ENCODE results near the gene WDPCP. TPM values are rescaled to one million over a fixed set of nuclear protein-coding genes. Genes with fewer than 3 reads are reported as not detected.

Gene WDPCP
- total and polyA plus RNA-seq, 4 donors: 1.1 to 7.6 (median 2.7) TPM

DNA sequence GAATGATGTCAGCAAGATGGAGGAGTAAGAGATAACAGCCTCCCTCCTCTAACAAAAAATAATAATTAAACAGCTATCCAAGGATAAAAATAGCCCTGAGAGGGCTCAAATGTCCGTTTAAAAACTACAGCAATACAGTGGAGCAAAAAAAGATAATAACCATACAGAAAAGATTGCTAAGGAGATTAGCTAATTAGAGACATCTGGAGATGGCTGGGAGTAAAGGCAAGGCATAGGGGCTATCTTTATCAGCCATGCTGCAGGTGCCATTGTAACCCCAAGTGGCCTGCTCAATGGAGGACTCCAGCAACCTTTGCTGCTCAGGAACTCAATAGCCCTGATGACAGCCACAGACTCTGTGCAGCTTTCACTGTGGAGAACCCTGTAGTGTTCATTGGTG lies 43.2 kb upstream of the WDPCP start:
- WGBS: 64% methylated on average over 1 of the region's 1 CpG

DNA sequence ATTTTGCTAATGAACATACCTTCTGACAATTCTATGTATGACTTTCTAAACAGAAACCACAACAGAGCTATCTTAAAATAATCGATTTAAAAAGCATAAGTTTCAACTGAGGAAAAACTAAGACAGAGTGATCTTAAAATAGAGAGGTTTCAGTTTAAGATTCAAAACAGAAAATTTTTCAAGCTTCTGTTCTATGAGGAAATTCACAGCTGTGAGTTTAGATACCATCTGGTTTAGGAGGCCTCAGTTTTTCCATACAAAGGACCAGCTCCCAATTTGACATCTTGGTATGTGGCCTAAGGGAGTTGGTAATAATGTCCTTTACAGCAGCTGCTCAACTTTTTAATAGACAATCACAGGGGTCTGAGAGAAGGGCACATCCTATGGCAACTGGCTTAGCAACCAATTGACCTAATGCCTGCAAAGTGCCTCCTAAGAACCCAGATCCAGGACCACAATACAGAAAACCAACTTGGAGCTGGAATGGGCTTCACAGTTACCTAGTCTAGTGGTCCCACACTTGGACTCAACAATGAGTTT lies 40.2 kb upstream of the WDPCP start:
- H3K27ac ChIP-seq (ENCODE audit: low read depth in 1 of 2, low read length in 2 of 2): no peak overlapping the region
- no peak for DNase-seq (ENCODE audit: low spot score)
- TF ChIP-seq FOXA1 (IDR thresholded peaks at IDR 0.05): no peak
- no peak for TF ChIP-seq HNF4A (conservative IDR thresholded peaks at IDR 0.05)
- TF ChIP-seq, protein P1, sequence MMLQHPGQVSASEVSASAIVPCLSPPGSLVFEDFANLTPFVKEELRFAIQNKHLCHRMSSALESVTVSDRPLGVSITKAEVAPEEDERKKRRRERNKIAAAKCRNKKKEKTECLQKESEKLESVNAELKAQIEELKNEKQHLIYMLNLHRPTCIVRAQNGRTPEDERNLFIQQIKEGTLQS (IDR thresholded peaks at IDR 0.05): no peak
- TF ChIP-seq YY1 (IDR thresholded peaks at IDR 0.05): no peak
- TF ChIP-seq FOXA2 (IDR thresholded peaks at IDR 0.05): no peak
- TF ChIP-seq NR2F2 (IDR thresholded peaks at IDR 0.05): no peak
- TF ChIP-seq, protein P2, sequence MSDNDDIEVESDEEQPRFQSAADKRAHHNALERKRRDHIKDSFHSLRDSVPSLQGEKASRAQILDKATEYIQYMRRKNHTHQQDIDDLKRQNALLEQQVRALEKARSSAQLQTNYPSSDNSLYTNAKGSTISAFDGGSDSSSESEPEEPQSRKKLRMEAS (IDR thresholded peaks at IDR 0.05): no peak
- no peak for TF ChIP-seq RAD21 (IDR thresholded peaks at IDR 0.05)
- no peak for TF ChIP-seq SP1 (IDR thresholded peaks at IDR 0.05)
- TF ChIP-seq HNF4G (IDR thresholded peaks at IDR 0.05): no peak
- no peak for TF ChIP-seq JUND (IDR thresholded peaks at IDR 0.05)
- TF ChIP-seq, protein P3, sequence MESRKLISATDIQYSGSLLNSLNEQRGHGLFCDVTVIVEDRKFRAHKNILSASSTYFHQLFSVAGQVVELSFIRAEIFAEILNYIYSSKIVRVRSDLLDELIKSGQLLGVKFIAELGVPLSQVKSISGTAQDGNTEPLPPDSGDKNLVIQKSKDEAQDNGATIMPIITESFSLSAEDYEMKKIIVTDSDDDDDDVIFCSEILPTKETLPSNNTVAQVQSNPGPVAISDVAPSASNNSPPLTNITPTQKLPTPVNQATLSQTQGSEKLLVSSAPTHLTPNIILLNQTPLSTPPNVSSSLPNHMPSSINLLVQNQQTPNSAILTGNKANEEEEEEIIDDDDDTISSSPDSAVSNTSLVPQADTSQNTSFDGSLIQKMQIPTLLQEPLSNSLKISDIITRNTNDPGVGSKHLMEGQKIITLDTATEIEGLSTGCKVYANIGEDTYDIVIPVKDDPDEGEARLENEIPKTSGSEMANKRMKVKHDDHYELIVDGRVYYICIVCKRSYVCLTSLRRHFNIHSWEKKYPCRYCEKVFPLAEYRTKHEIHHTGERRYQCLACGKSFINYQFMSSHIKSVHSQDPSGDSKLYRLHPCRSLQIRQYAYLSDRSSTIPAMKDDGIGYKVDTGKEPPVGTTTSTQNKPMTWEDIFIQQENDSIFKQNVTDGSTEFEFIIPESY (IDR thresholded peaks at IDR 0.05): no peak
- TF ChIP-seq GABPA (IDR thresholded peaks at IDR 0.05 in 1 of 2, conservative IDR thresholded peaks at IDR 0.05 in 1 of 2): no peak
- TF ChIP-seq, protein P4, sequence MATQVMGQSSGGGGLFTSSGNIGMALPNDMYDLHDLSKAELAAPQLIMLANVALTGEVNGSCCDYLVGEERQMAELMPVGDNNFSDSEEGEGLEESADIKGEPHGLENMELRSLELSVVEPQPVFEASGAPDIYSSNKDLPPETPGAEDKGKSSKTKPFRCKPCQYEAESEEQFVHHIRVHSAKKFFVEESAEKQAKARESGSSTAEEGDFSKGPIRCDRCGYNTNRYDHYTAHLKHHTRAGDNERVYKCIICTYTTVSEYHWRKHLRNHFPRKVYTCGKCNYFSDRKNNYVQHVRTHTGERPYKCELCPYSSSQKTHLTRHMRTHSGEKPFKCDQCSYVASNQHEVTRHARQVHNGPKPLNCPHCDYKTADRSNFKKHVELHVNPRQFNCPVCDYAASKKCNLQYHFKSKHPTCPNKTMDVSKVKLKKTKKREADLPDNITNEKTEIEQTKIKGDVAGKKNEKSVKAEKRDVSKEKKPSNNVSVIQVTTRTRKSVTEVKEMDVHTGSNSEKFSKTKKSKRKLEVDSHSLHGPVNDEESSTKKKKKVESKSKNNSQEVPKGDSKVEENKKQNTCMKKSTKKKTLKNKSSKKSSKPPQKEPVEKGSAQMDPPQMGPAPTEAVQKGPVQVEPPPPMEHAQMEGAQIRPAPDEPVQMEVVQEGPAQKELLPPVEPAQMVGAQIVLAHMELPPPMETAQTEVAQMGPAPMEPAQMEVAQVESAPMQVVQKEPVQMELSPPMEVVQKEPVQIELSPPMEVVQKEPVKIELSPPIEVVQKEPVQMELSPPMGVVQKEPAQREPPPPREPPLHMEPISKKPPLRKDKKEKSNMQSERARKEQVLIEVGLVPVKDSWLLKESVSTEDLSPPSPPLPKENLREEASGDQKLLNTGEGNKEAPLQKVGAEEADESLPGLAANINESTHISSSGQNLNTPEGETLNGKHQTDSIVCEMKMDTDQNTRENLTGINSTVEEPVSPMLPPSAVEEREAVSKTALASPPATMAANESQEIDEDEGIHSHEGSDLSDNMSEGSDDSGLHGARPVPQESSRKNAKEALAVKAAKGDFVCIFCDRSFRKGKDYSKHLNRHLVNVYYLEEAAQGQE (IDR thresholded peaks at IDR 0.05): no peak
- no peak for TF ChIP-seq TAF1 (conservative IDR thresholded peaks at IDR 0.05)
- TF ChIP-seq, protein P5, sequence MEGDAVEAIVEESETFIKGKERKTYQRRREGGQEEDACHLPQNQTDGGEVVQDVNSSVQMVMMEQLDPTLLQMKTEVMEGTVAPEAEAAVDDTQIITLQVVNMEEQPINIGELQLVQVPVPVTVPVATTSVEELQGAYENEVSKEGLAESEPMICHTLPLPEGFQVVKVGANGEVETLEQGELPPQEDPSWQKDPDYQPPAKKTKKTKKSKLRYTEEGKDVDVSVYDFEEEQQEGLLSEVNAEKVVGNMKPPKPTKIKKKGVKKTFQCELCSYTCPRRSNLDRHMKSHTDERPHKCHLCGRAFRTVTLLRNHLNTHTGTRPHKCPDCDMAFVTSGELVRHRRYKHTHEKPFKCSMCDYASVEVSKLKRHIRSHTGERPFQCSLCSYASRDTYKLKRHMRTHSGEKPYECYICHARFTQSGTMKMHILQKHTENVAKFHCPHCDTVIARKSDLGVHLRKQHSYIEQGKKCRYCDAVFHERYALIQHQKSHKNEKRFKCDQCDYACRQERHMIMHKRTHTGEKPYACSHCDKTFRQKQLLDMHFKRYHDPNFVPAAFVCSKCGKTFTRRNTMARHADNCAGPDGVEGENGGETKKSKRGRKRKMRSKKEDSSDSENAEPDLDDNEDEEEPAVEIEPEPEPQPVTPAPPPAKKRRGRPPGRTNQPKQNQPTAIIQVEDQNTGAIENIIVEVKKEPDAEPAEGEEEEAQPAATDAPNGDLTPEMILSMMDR (IDR thresholded peaks at IDR 0.05; ENCODE audit: low read depth, low read length, missing input control): no peak
- no peak for TF ChIP-seq EGR1 (IDR thresholded peaks at IDR 0.05; ENCODE audit: low read depth in 2 of 2)
- TF ChIP-seq RXRA (IDR thresholded peaks at IDR 0.05): no peak
- H3K4me3 ChIP-seq (ENCODE audit: low read depth in 1 of 3, low read length in 3 of 3): no peak overlapping the region
- H3K27me3 ChIP-seq (ENCODE audit: control insufficient read depth in 4 of 4, insufficient read depth in 4 of 4, low read length in 3 of 4): no peaks in the 10 kb centered on the region
- no peaks in the 10 kb centered on the region for H3K4me1 ChIP-seq (ENCODE audit: control insufficient read depth in 4 of 4, insufficient read depth in 4 of 4, low read length in 3 of 4)
- H3K9me3 ChIP-seq (ENCODE audit: control insufficient read depth in 4 of 4, low read length in 3 of 4): peaks cover 0 to 4% (median 0%) of the 10 kb centered on the region in 4 donors
- 92% methylated on average over 1 of the region's 1 CpG for WGBS
- H3K36me3 ChIP-seq (ENCODE audit: control insufficient read depth in 4 of 4, insufficient read depth in 3 of 4, low read depth in 1 of 4, low read length in 3 of 4): no peaks in the 10 kb centered on the region
- H3K9ac ChIP-seq (ENCODE audit: low read depth in 1 of 2, low read length in 2 of 2): no peak overlapping the region

More for the DNA sequence above, 43.2 kb upstream of the WDPCP start:
- H3K4me1 ChIP-seq (ENCODE audit: control insufficient read depth in 4 of 4, insufficient read depth in 4 of 4, low read length in 3 of 4): no peaks in the 10 kb centered on the region
- no peaks in the 10 kb centered on the region for H3K36me3 ChIP-seq (ENCODE audit: control insufficient read depth in 4 of 4, insufficient read depth in 3 of 4, low read depth in 1 of 4, low read length in 3 of 4)
- no peak for TF ChIP-seq FOXA1 (IDR thresholded peaks at IDR 0.05)
- TF ChIP-seq TAF1 (conservative IDR thresholded peaks at IDR 0.05): no peak
- TF ChIP-seq, protein P5 (IDR thresholded peaks at IDR 0.05; ENCODE audit: low read depth, low read length, missing input control): no peak
- no peak for TF ChIP-seq HNF4G (IDR thresholded peaks at IDR 0.05)
- no peak for TF ChIP-seq GABPA (IDR thresholded peaks at IDR 0.05 in 1 of 2, conservative IDR thresholded peaks at IDR 0.05 in 1 of 2)
- DNase-seq (ENCODE audit: low spot score): no peak
- H3K27ac ChIP-seq (ENCODE audit: low read depth in 1 of 2, low read length in 2 of 2): no peak overlapping the region
- no peaks in the 10 kb centered on the region for H3K27me3 ChIP-seq (ENCODE audit: control insufficient read depth in 4 of 4, insufficient read depth in 4 of 4, low read length in 3 of 4)
- H3K4me3 ChIP-seq (ENCODE audit: low read depth in 1 of 3, low read length in 3 of 3): no peak overlapping the region
- H3K9ac ChIP-seq (ENCODE audit: low read depth in 1 of 2, low read length in 2 of 2): no peak overlapping the region
- peaks cover 0 to 6% (median 2%) of the 10 kb centered on the region in 4 donors for H3K9me3 ChIP-seq (ENCODE audit: control insufficient read depth in 4 of 4, low read length in 3 of 4)
